Activated T-helper 1 cell treated with Interleukin-2 at 50 U/mL for 16 hours (primary cell): ENCODE data around the gene PNPLA2.

Experiments
- DNase-seq: peaks from one replicate; pipeline ENCODE4 v3.0.0-alpha.2; 2020; ENCODE audit warnings: low read depth

Gene PNPLA2

DNA sequence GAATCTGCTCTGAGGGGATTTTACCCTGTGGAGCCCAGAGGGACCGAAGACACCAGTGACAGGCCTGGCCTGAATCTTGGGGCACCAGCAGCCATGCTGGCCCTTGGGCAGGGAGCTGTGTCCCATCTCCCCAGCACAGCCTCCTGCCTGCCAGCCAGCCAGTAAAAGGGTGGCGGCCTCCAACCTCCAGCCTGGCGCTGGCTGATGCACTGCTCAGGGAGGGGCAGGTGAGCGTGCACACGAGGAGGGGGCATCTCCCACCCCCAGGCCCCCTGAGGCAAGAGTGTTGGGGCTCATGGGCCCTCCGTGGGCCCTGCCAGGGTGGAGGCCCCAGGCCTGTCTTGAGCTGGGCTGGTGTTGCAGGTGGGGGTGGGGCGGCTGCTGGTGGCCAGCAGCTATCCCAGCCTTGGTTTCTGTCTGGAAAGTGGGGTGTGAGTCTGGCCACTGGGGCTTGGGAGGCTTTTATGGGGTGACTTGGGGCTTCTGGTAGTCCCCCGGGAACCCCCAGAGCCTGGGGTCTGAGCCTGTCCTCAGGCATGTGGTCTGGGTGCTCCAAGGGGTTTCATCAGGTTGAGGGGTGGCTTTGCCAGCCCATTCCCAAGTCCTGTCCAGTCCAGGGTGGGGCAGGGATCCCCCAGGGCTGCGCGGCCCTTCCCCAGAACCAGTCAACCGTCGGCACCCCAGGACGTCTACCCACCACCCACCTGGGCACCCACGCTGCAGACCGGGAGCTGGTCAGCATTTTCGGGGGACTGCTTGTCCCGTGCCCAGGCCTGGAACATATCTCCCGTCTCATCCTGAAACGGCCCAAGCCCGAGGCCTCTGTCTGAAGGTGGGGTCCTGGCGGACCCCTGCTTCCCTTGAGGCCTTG is 41.8 kb downstream of the PNPLA2 start:
- no peak for DNase-seq

DNA sequence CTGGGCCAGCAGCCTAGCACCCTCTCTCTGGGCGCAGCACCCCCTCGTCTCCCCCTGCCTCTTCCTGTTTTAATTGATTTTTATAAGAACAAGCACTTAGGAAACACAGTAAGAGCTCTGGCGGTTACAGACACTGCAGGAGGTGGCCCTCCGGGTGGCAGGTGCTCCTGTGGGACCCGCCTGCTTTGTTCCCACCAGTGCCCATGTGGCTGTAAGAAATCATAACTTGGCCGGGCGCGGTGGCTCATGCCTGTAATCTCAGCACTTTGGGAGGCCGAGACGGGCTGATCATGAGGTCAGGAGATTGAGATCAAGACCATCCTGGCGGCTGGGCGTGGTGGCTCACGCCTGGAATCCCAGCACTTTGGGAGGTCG is 42.4 kb downstream of the PNPLA2 start:
- no peak for DNase-seq

DNA sequence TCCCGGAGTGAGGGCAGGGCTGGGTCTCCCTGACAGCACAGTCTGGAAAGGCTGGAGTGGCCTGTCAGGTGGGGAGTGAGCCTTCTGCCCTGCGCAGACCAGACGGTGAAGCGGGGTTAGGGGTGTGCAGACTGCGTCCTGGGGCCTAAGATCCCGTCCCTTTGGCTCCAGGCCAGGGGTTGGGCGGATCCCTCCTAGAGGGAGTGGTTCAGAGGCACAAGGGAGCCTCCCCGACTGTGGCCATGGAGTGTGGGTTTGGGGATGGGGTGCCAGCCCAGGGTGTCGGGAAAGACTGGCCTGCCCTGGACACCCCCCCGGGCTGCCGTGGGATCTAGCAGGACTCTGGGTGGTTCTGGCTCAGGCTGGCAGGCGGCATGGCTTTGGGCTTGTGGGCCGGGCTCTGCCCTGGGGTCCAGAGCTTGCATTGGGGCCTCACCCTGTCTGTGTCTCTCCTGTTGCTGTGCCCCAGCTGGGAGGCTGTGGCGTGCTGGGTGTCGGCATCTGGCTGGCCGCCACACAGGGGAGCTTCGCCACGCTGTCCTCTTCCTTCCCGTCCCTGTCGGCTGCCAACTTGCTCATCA is 43.5 kb downstream of the PNPLA2 start:
- no peak for DNase-seq

DNA sequence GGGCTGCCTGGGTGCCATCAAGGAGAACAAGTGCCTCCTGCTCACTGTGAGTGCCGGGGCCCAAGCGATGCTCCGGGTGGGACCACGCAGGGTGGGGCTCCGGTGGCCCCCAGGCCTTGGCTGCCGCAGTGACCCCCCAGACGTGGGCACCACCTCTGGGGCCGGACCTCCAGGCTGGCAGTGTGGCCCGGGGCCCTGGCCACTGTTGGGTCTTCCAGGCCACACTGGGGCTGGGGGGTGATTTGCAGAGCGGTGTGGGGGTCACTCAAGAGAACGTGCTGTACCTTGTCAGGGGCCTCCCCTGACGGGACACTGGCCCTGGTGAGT is 43.9 kb downstream of the PNPLA2 start:
- DNase-seq, result no peak

DNA sequence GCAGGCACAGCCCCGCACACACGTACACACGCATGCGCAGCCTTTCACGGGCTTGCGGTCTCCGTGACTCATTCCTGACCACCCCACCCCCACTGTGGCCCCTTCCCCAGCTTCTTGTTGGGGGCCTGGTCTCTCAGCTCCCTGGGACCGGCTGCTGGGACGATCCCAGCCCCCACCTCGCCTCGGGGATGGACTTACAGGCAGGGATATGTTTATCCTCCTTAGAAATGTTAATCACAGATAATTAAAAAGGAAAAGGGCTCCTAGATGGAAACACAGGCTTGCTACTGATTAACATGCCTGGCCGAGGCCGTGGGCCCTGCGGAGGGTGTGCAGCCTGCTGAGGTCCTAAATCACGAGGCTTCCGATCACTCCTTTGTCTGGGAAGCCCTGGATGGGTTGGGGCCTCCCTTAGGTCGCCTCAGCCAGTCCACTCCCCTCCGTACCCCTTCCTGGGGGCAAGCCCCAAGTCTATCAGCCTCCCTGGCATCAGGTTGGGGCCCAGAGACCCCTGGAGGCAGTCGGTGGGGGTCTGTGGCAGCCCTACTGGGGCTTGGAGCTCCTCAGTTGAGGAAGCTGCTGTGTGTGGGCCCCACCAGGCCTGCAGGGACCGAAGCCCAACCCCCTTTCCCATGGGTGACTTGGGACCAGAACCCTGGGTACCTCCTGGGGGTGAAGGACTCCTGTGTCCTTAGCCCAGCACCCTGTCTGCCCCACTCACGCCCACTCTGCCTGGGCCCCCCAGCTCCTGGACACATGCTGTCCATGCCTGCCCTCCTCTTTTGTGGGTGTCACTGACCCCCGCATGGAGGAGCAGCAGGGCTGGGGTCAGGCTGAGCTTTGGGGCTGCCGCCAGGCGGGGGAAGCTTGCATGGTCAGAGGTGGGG is 44.6 kb downstream of the PNPLA2 start:
- DNase-seq, result no peak

DNA sequence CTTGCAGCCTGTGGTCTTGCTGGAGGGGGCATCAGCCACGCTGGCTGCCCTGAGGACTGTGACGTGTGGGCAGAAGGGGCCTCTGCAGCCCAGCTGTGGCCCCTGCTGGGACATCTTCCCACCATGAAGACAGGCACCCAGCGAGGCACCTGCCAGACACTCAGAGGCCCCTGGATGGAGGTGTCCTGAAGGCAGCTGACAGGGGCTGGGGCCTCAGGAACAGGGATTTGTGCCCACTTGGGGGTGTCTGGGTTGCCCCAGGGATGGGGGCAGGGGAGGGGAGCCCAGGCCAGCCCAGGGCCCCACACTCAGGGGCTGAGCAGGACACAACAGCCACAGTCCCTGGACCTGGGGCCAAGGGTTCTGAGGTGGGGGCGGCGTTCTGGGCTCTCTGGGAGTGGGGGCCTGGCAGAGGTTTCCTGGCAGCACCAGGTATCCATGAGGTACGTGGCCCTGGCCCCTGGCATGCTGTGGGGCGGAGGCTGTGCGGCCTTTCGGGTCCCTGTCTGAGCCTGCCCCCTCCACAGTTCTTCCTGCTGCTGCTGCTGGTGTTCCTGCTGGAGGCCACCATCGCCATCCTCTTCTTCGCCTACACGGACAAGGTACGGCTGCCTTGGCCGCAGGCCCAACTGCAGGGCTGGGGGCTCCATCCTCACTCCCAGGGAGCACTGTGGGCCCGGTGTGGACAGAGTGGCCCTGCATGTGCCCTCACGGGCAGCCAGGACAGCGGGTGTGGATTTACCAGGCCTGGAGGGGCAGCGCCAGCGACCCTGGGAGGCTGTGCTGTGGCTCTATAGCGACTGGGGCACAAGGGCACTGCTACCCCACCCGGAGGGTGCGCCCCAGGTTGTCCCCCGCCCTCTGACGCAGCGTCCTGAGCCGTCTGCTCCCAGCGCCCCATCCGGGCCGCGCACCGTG is 45.5 kb downstream of the PNPLA2 start:
- no peak for DNase-seq

DNA sequence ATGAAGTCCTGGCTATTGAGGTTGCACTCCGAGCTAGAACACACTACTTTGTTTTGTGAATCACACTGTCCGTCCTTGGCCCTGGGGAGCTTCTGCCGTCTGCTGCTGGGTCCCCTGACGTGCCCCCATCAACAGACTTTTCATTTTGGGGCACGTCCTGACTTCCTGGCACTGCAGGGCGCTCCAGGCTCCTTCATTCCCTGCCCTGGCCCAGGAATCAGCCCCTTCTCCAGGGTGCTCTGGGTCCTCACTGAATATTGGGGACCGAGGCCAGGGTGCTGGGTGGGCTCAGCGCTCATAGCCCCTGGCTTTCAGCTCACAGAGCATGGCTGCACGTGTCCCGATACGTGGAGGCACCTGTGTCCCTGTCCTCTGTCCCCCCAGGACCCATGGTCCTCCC is 46.2 kb downstream of the PNPLA2 start:
- no peak for DNase-seq

DNA sequence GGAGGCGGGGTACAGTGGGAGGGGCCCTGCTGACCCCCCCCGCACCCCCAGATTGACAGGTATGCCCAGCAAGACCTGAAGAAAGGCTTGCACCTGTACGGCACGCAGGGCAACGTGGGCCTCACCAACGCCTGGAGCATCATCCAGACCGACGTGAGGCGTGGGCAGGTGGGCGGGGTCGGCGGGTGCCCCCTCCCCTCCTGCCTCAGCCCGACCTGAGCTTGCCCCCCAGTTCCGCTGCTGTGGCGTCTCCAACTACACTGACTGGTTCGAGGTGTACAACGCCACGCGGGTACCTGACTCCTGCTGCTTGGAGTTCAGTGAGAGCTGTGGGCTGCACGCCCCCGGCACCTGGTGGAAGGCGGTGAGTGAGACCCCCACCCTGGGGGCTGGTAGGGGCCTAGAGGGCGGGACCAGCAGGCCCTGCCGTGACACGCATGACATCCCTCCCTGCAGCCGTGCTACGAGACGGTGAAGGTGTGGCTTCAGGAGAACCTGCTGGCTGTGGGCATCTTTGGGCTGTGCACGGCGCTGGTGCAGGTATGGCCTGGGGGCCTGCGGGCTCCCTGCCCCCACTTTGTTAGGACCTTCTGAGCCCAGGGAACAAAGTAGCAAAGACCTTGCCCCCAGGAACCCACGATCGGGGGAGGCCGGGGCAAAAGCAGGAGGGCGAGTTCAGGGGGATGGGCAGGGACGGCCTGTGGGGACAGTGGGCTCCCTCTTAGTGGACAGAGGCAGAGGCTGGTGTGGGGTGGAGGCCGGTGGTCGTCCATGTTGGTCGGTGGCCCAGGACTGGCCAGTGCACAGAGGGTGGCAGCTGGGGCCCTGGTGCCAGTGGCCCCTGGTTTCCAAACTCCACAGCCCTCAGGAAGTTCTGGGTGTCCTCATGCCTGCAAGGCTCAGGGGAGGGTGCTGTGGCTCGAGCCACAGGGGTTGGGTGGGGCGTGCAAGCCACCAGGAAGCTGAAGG is 47.0 kb downstream of the PNPLA2 start:
- no peak for DNase-seq

DNA sequence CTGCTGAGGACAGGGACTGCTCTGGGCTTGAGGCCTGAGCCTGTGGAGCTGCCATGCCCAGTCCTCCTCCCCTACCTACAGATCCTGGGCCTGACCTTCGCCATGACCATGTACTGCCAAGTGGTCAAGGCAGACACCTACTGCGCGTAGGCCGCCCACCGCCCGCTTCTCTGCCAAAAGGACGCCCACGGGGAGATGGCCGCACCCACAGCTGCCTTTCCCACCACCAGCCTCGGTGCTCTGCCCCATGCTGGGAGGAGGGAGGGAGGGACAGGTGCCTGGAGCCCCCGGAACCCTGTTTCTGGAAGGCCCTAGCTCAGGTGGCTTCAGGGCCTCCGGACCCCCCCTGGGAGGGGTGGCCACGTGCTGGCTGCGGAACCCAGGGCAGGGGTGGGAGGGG is 47.8 kb downstream of the PNPLA2 start:
- no peak for DNase-seq

DNA sequence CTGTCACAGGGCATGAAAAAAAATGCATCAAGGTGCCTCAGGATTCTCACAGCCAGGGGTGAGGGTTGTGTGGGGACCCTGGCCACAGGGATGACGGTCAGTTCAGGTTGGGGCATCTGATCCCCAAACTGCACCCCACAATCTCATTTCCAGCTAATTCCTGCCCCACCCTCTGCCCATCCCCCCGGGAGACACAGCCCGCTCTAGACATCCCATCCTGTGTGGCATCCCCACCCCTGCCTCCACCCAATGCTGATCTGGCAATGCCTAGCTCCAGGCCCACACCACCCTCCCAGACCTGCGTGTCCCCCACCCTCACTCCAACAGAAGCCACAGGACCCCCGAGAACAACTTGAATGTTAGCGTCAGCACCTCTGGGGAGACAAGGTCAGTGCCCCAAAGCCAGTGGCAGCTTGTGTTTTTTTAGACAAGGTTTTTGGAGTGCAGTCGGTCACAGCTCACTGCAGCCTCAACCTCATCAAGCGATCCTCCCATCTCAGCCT is 49.2 kb downstream of the PNPLA2 start:
- no peak for DNase-seq

DNA sequence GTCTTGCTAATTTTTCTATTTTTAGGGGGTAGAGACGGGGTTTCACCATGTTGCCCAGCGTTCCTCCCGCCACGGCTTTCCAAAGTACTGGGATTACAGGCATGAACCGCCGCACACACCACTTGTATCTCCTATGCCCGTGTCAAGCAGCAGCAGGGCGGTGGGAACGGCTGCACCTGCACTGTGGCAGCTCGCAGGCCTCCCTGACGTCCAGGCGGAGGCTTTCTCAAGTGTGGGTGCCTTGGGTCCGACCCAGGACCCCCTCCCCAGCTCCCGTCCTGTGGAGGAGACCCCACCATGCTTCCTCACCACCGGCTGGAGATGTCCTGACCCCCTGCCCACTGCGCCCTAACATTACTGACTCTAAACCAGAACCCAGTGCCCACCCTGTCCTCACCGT is 49.7 kb downstream of the PNPLA2 start:
- DNase-seq, result no peak

DNA sequence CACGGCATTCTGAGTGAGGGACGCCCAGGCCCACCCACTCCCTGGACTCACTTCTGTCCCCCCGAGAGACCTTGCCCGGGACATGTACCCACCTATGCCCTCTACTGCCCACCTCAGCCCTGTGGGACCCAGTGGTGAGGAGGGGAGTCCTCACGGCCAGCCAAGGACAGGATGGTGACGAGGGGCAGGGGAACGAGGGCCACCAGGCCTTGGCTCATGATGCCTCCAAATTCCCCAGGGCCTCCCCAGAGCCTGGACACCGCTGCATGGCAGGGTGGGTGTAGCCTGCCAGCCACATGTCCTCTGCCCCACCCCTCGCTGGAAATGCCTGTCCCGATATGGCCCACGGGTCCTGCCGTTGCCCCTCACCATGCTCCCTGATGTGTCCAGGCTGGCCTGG is 50.1 kb downstream of the PNPLA2 start:
- DNase-seq, result no peak

DNA sequence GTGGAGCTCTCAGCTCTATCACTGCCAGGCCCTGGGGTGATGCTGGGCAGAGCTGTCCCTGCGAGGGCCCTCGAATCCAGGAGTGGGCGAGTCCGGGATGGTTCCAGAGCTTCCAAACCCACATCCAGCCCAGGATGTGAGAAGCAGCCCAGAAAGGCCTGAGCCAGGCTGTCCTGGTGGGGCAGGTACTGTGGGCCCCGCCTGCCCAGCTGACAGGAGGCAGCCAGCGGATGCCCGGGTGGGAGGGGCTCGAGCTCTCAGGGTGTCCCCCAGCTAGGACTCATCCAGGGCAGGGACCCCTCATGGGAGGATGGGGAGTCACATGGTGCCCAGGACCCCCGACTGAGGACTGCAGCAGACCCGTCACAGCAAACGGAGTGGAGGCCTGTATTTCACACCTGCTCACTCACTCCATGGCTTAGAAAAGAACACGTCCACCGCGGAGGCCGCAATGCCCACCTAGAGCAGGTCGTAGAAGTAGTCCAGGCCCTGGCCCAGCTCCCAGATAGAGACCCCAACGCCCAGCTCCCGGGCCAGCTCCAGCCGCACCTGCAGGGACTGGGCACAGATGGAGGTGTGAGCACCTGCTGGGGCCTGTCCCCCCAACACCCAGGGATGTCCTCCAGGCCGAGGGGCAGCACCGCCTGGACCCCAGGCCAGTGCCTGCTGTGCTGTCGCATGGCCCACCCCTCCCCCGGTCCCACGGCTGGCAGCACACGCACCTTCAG is 50.8 kb downstream of the PNPLA2 start:
- DNase-seq, result no peak

DNA sequence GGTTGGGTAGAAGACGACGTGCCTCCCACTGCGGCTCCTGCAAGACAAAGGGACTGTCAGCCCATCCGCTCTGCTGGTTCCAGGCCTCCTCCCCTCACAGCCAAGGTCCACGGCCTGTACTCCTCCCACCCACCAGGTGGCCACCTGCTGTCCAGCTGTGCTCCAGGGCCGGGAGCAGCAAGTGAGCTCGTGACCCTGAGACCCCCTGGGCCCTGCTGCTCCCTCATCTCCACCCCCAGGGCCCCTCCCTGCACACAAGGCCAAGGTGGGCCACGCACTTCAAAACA is 51.4 kb downstream of the PNPLA2 start:
- no peak for DNase-seq

DNA sequence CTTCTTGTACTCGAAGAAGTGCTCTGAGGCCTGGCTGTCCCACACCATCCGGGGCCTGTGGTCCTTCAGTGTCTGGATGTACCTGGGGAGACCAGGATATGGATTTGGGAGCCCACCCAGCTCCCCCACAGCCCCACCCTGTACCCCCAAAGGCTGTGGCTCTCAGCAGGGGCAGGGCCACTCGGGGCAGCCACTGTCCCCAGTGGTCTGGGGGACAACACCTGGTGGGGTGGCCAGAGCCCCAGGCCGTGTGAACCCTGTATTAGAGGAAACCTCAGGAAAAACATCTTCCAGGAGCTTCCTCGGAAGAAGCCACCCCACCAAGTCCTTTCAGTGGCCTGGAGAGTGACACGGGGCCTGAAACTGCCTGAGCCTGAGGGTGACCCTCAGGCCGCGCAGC is 51.7 kb downstream of the PNPLA2 start:
- no peak for DNase-seq

DNA sequence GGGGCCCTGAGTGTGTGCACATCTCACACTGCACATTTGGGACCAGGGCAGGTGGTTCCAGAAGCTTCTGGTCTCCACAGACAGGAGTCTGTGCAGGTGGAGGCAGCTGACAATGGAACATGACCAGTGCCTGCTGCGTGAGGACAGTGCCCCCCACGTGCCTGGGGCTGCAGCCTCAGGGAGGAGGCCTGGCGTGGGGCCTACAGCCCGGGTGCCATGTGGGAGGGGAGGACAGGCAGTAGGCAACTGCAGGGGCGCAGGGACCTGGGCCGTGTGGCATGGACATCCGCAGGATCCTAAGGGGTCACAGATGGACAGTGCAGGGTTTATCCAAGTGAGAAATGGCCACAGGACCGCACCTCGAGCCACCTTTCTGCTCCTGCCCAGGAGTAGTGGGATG is 52.8 kb downstream of the PNPLA2 start:
- DNase-seq, result no peak

DNA sequence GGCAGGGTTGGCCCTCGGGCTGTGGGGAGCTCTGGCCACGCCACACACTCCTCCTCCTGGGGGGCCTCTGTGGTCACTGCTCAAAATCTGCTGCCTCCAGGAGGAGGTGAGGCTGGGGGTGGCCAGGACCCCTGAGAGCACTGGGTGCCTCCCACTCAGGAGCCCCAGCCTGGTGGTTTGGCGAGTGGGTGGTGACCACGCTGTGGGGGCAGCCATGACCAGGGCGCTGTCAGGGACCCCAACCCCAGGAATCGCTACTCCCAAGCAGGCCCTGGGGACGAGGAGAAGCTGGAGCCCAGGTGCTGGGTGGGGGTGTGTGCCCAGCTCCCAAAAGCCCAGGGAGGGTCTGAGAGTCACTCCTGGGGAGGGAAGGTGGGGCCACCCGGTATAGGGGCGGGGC is 54.1 kb downstream of the PNPLA2 start:
- DNase-seq, result no peak

DNA sequence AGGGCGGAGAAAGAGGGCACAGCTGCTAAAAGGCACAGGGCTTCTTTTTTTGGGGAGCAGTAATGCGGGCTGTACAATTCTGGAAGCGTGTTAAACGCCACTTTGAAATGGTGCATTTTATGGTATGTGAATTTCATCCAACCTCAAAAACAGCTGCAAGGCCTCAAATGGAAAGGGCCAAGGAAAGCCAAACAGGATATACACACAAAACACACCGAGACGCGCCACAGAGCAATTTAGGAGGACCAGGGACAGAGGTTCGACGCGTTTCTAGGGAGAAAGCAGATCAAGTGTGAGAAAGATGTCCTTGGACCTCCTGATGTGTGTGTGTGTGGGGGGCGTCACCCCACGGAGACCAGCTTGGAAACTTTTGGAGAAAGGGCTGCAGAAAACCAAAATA is 55.0 kb downstream of the PNPLA2 start:
- DNase-seq, result no peak
